ENCODE data around the gene CDH18.

CDH18 gene

DNA sequence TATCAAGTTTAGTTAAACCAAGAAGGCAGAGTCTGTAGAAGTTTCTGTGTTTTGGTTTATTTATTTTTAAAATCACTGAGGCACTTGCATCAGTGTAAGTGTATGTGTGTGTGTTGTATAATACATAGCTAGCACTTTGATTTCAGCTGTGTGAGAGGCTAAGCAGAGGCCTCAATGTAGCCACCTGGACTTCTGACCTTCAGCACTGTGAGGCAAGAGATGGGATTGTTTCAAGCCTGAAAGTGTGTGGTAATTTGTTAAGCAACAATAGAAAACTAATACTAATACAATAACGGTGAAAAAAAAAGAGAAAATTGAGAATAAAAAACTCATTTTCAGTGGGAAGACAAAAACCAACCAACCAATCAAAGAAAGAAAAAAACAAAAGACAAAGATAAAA lies 327.3 kb downstream of the CDH18 start:
- DNase-seq (ENCODE audit: low read depth), result no peak
- TF ChIP-seq, protein P1, sequence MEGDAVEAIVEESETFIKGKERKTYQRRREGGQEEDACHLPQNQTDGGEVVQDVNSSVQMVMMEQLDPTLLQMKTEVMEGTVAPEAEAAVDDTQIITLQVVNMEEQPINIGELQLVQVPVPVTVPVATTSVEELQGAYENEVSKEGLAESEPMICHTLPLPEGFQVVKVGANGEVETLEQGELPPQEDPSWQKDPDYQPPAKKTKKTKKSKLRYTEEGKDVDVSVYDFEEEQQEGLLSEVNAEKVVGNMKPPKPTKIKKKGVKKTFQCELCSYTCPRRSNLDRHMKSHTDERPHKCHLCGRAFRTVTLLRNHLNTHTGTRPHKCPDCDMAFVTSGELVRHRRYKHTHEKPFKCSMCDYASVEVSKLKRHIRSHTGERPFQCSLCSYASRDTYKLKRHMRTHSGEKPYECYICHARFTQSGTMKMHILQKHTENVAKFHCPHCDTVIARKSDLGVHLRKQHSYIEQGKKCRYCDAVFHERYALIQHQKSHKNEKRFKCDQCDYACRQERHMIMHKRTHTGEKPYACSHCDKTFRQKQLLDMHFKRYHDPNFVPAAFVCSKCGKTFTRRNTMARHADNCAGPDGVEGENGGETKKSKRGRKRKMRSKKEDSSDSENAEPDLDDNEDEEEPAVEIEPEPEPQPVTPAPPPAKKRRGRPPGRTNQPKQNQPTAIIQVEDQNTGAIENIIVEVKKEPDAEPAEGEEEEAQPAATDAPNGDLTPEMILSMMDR (conservative IDR thresholded peaks at IDR 0.05; ENCODE audit: low read length), result no peak
- H3K4me3 ChIP-seq (ENCODE audit: low read length), result no peak overlapping the region

DNA sequence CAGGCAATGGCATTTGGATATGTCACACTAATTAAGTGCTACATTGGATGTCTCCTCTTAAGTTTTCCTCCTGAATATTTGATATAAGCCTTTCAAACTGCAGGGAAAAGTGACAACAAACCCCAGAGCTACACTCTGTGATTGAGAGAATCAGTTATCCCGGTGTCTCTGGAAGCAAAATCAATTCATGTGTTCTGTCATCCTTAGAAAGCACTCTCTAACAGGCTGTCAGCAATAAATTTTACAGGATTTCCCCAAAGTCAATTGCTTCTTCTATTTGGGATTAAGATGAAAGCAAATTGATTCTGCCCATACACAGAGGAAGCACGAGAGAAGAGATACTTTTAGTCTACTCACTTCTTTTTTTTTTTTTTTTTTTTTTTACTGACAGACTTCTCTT lies 332.4 kb downstream of the CDH18 start:
- TF ChIP-seq, protein P1 (conservative IDR thresholded peaks at IDR 0.05; ENCODE audit: low read length), result no peak
- H3K4me3 ChIP-seq (ENCODE audit: low read length), result no peak overlapping the region

DNA sequence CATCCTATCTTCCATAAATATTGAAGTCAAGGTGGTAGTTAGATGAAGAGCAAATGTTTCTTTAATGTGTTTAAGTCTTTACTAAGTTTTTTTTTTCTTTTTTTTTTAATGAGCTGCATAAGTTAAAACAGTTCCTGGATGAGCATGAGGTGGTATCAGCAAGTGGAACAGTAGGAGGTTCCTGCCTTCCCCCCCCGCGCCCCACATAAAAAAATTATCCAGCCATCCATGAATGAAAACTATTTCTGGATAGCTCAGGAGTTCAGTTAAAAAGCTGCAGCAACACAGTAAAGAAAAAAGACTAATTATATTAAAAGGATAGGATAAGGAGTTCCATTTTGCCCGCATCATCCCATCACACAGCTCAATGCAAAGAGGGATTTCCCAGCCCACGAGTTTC lies 349.5 kb downstream of the CDH18 start:
- no peak overlapping the region for H3K4me3 ChIP-seq (ENCODE audit: low read length)
- no peak for DNase-seq (ENCODE audit: low read depth)
- TF ChIP-seq, protein P1 (conservative IDR thresholded peaks at IDR 0.05; ENCODE audit: low read length), result no peak

More for the DNA sequence above, 332.4 kb downstream of the CDH18 start:
- no peak for DNase-seq (ENCODE audit: low read depth)

DNA sequence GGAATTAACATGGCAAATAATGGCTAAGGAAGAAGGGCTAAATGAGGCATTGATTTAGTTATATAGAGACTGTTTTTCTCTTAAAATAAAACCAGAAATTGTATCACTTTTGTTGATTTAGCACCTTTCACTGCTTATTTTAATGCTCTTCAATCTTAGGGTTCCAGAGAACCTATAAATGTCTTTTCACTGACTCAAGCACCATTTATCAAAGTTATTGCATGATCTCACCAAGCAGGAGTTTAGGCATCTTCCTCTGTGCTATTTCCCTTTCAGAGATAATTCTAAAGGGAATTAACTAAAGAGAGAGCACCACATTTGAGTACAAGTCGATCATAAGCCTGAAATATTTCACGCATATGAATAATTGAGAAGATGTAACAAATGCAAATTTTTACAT lies 357.1 kb downstream of the CDH18 start:
- DNase-seq (ENCODE audit: low read depth), result no peak
- TF ChIP-seq, protein P1 (conservative IDR thresholded peaks at IDR 0.05; ENCODE audit: low read length), result no peak
- H3K4me3 ChIP-seq (ENCODE audit: low read length), result no peak overlapping the region

DNA sequence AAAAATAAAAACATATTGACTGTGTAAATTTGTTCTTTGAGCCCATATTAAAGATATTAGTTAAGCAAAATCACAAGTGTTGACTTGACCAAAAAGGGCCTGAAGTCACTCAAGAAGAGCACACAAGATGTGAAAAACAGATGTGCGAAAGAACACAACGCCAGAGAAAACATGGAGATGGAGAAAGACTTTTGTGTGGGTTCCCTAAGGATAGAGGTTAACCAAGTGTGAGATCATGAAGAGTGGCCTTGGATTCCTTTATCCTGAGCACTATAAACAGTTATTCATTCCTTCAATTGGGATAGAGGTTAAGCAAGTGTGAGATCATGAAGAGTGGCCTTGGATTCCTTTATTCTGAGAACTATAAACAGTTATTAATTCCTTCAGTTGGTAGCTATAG lies 361.8 kb downstream of the CDH18 start:
- no peak for DNase-seq (ENCODE audit: low read depth)
- TF ChIP-seq, protein P1 (conservative IDR thresholded peaks at IDR 0.05; ENCODE audit: low read length), result no peak
- no peak overlapping the region for H3K4me3 ChIP-seq (ENCODE audit: low read length)

DNA sequence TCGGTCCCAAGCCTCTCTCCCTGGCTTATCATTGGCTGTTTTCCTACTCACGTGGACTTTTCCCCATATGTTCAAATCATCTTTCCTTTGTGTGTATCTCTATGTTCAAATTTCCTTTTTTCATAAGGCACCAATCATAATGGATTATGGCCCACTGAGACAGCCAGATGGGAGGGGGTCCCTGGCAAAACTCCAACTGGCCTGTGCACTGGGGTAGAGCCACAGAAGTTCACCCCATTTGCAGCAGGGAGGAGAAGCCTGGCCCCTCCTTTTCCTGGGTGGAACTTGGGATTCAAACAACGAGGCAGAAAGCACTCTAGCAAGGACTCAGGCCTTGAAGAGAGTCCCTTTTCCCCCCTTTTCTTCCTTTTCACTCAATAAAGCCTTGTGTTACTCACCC lies 362.4 kb downstream of the CDH18 start:
- H3K4me3 ChIP-seq (ENCODE audit: low read length), result no peak overlapping the region
- TF ChIP-seq, protein P1 (conservative IDR thresholded peaks at IDR 0.05; ENCODE audit: low read length), result no peak
- DNase-seq (ENCODE audit: low read depth), result no peak

DNA sequence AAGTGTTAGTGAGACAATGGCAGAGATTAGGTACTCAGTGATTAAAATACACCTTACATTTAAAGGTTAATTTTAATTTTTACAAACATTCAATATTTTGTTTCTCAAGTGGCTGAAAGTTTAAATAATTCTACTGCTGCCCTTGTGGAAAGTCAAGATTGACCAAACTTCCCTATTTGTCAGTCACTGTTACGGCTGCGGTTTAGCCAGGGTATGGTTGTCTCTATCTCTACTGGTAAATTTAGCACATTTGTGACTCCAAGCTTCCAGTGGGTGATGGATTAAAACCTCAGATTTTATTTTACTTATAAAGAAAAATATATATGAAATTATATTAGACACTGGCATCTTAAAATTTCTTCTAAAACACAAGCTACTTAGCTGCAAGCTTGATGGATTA lies 368.4 kb downstream of the CDH18 start:
- DNase-seq (ENCODE audit: low read depth), result no peak
- H3K4me3 ChIP-seq (ENCODE audit: low read length), result no peak overlapping the region

More for the DNA sequence above, 368.4 kb downstream of the CDH18 start:
- TF ChIP-seq, protein P1 (conservative IDR thresholded peaks at IDR 0.05; ENCODE audit: low read length), result no peak

All from AG10803 (cell line).